A549 (cell line): ENCODE results near the gene MCAM.

Experiments
- CTCF ChIP-seq: fragments of >200 bp; sonication (Bioruptor Twin); formaldehyde crosslinking; IDR thresholded peaks from 3 replicates; pipeline ENCODE4 v1.5.1; 2016
- E2F6 ChIP-seq: IDR thresholded peaks from 2 replicates; pipeline ENCODE4 v1.6.1; 2012; ENCODE audit warnings: low read depth, borderline replicate concordance
- EP300 ChIP-seq, 2 experiments: fragments of >200 bp; sonication (Bioruptor Twin); formaldehyde crosslinking; IDR thresholded peaks; 2 replicates in 1 of 2; 3 replicates in 1 of 2; pipeline ENCODE4 v1.6.1; 2016 to 2017
- PHF8 ChIP-seq: fragments of 200-600 bp; sonication (generic); IDR thresholded peaks from 2 replicates; pipeline ENCODE4 v1.6.1; 2016; ENCODE audit warnings: low read depth, mild to moderate bottlenecking, antibody characterized with exemption, moderate library complexity, borderline replicate concordance
- POLR2A ChIP-seq: IDR thresholded peaks from 2 replicates; pipeline ENCODE4 v1.6.1; 2012; ENCODE audit warnings: mild to moderate bottlenecking, low read length
- RCOR1 ChIP-seq: fragments of 150-350 bp; IDR thresholded peaks from 2 replicates; pipeline ENCODE4 v1.6.1; 2014; ENCODE audit warnings: antibody characterized with exemption, low read length, low read depth
- RFX5 ChIP-seq: fragments of 450-650 bp; IDR thresholded peaks from 2 replicates; pipeline ENCODE4 v1.7.1; 2014; ENCODE audit warnings: antibody characterized with exemption, mild to moderate bottlenecking, moderate library complexity
- TF ChIP-seq, protein P1 (sequence below): IDR thresholded peaks from 2 replicates; pipeline ENCODE4 v1.6.1; 2012
- TF ChIP-seq, protein P2 (sequence below): fragments of >200 bp; sonication (Bioruptor Twin); formaldehyde crosslinking; IDR thresholded peaks from 3 replicates; pipeline ENCODE4 v1.6.1; 2016

GRCh38 chr11:119359365-119360214 is 42.7 kb upstream of the MCAM start:
- TF ChIP-seq EP300 (IDR thresholded peaks at IDR 0.05) (no peak), RFX5 (no peak), CTCF (no peak), POLR2A (no peak), PHF8 (no peak), E2F6 (no peak), RCOR1 (no peak)
- TF ChIP-seq, protein P1, sequence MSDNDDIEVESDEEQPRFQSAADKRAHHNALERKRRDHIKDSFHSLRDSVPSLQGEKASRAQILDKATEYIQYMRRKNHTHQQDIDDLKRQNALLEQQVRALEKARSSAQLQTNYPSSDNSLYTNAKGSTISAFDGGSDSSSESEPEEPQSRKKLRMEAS: no peak
- TF ChIP-seq, protein P2, sequence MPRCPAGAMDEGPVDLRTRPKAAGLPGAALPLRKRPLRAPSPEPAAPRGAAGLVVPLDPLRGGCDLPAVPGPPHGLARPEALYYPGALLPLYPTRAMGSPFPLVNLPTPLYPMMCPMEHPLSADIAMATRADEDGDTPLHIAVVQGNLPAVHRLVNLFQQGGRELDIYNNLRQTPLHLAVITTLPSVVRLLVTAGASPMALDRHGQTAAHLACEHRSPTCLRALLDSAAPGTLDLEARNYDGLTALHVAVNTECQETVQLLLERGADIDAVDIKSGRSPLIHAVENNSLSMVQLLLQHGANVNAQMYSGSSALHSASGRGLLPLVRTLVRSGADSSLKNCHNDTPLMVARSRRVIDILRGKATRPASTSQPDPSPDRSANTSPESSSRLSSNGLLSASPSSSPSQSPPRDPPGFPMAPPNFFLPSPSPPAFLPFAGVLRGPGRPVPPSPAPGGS: no peak
